OCI-LY7 (cell line): Measurements from ENCODE around the gene ZPBP2. TPM values are rescaled to one million over a fixed set of nuclear protein-coding genes. Genes with fewer than 3 reads are reported as not detected.

Source experiments
- Bru-seq: library from RNA; stranded (reverse); fragments of 400-500 nt; gene quantifications from one replicate; lab custom pipeline; 2021; lab: Mats Ljungman, UMichigan
- BruChase-seq, 2 experiments: library from RNA; stranded (reverse); fragments of 400-500 nt; gene quantifications; one replicate each; lab custom pipeline; 2021; lab: Mats Ljungman, UMichigan
- BruUV-seq: library from RNA; stranded (reverse); fragments of 400-500 nt; replicated peaks from 2 replicates; lab custom pipeline; 2021; lab: Mats Ljungman, UMichigan
- CTCF ChIA-PET: fragments of 300-600 bp; sonication (Branson Sonifier 250); formaldehyde crosslinking; loops from one replicate; lab custom pipeline; 2022; ENCODE audit warnings: antibody characterized with exemption; ENCODE audit not compliant: unreplicated experiment; lab: Charles Lee
- POLR2A ChIA-PET: fragments of 300-600 bp; sonication (Branson Sonifier 250); formaldehyde crosslinking; loops from one replicate; lab custom pipeline; 2022; ENCODE audit warnings: antibody characterized with exemption; lab: Charles Lee
- DNase-seq: peaks from one replicate; pipeline ENCODE4 v3.0.0-alpha.2; 2015; ENCODE audit warnings: low spot score
- H2AFZ ChIP-seq: fragments of 200-600 bp; sonication (generic), shearing (Covaris generic); 2 replicates; pipeline ENCODE4 v1.6.1; 2014; ENCODE audit warnings: mild to moderate bottlenecking, antibody characterized with exemption, low read length, moderate library complexity
- H3K27ac ChIP-seq: fragments of 200-600 bp; sonication (generic); 2 replicates; pipeline ENCODE4 v1.5.1; 2014; ENCODE audit warnings: mixed run types, low read depth, mild to moderate bottlenecking, moderate library complexity, low read length, inconsistent platforms; ENCODE audit not compliant: poor library complexity, severe bottlenecking
- H3K36me3 ChIP-seq: fragments of 200-600 bp; sonication (generic); 2 replicates; pipeline ENCODE4 v1.6.1; 2014; ENCODE audit warnings: mild to moderate bottlenecking, antibody characterized with exemption, low read length, moderate library complexity, mixed read lengths; ENCODE audit not compliant: insufficient read depth
- H3K4me1 ChIP-seq: fragments of 200-600 bp; sonication (generic); 2 replicates; pipeline ENCODE4 v1.5.1; 2014; ENCODE audit warnings: mild to moderate bottlenecking, low read length; ENCODE audit not compliant: insufficient read depth, poor library complexity, severe bottlenecking
- H3K4me2 ChIP-seq: fragments of 200-600 bp; sonication (generic); 2 replicates; pipeline ENCODE4 v1.6.1; 2014; ENCODE audit warnings: mild to moderate bottlenecking, low read length
- H3K4me3 ChIP-seq: fragments of 200-600 bp; sonication (generic); 2 replicates; pipeline ENCODE4 v1.5.1; 2014; ENCODE audit warnings: mild to moderate bottlenecking, low read depth, low read length; ENCODE audit not compliant: poor library complexity, severe bottlenecking
- H3K79me2 ChIP-seq: fragments of 200-600 bp; sonication (generic); 2 replicates; pipeline ENCODE4 v1.6.1; 2016; ENCODE audit warnings: low read depth, mild to moderate bottlenecking, low read length, moderate library complexity, mixed read lengths; ENCODE audit not compliant: insufficient read depth
- H3K9me2 ChIP-seq: fragments of 200-600 bp; sonication (generic); 2 replicates; pipeline ENCODE4 v1.6.1; 2016; ENCODE audit warnings: mild to moderate bottlenecking, low read length, mixed read lengths; ENCODE audit not compliant: insufficient read depth
- H3K9me3 ChIP-seq: fragments of 200-600 bp; sonication (generic); 2 replicates; pipeline ENCODE4 v1.6.1; 2014; ENCODE audit warnings: mild to moderate bottlenecking, mixed run types, low read length, mixed read lengths
- H4K20me1 ChIP-seq: fragments of 200-600 bp; sonication (generic); 2 replicates; pipeline ENCODE4 v1.6.1; 2014; ENCODE audit warnings: mild to moderate bottlenecking, antibody characterized with exemption, low read length, moderate library complexity, mixed read lengths; ENCODE audit not compliant: insufficient read depth
- CTCF ChIP-seq: fragments of 200-600 bp; sonication (generic); conservative IDR thresholded peaks from 2 replicates; pipeline ENCODE4 v1.5.1; 2014; ENCODE audit warnings: mild to moderate bottlenecking, antibody characterized with exemption, low read length, moderate library complexity, mixed read lengths
- EZH2phosphoT487 ChIP-seq: fragments of 200-600 bp; sonication (generic); IDR thresholded peaks from 2 replicates; pipeline ENCODE4 v1.6.1; 2018; ENCODE audit warnings: low read depth, borderline replicate concordance, mild to moderate bottlenecking, mixed run types, antibody characterized with exemption, low read length, moderate library complexity, mixed read lengths
- intact Hi-C: fragments of 100-400 bp; cut with micrococcal nuclease; formaldehyde crosslinking; loops from one replicate; pipeline ENCODE4 v1.10.0; 2022; ENCODE audit not compliant: unreplicated experiment
- long read RNA-seq: library from polyadenylated mRNA; stranded (forward); transcript quantifications from one replicate; pipeline ENCODE4 v2.0.0, GENCODE V29; 2022
- total RNA-seq, 2 experiments: library from RNA; depleted of rRNA in 1 of 2; stranded (reverse); fragments of >200 nt in 1 of 2; shearing (Covaris generic) in 1 of 2; gene quantifications; 2 replicates each; pipeline ENCODE4 v1.2.3, GENCODE V29; 2014 to 2022

ZPBP2 gene
- not detected in 2 replicates for total RNA-seq (2014; rRNA removed; shearing (Covaris generic))
- not detected in 2 replicates for total RNA-seq (2022)
- Bru-seq, nascent RNA: percentile 21 among the genes with signal in this experiment
- not detected for BruChase-seq, experiment 1, labeled RNA remaining after a 6-hour chase
- BruChase-seq, experiment 2, labeled RNA remaining after a 2-hour chase: percentile 10 among the genes with signal in this experiment
- long read RNA-seq: 0 reads

GRCh38 chr17:39867880-39868553 is at the start of gene ZPBP2:
TSS of gene ZPBP2 (plus strand) at chr17:39868202. CDS start at chr17:39868355, 153 bp downstream.
- BruUV-seq: no TSS peak
- H2AFZ ChIP-seq: peak within 1 kb of the TSS; percentile 56
- POLR2A ChIA-PET: no interaction called here
- no peaks in the 10 kb centered on the region for H3K9me3 ChIP-seq
- H3K4me3 ChIP-seq: no peak within 1 kb of the TSS
- H3K9me2 ChIP-seq: no peaks in the 10 kb centered on the region
- H3K27ac ChIP-seq: peak within 1 kb of the TSS; percentile 89
- TF ChIP-seq EZH2phosphoT487 (no peak), CTCF (no peak)
- no peaks in the 10 kb centered on the region for H3K36me3 ChIP-seq
- H3K4me2 ChIP-seq: peak within 1 kb of the TSS; percentile 94
- intact Hi-C loops: no loop called here
- DNase-seq: no peak
- H4K20me1 ChIP-seq: no peaks in the 10 kb centered on the region
- peaks cover 15% of the 10 kb centered on the region for H3K79me2 ChIP-seq
- H3K4me1 ChIP-seq: peaks cover 67% of the 10 kb centered on the region
- CTCF ChIA-PET: no interaction called here

GRCh38 chr17:39818358-39819000 is 49.5 kb upstream of the ZPBP2 start:
- peaks cover 100% of the 10 kb centered on the region for H3K36me3 ChIP-seq
- H3K79me2 ChIP-seq: peaks cover 20% of the 10 kb centered on the region; the same call in 1 of the 2 replicates
- DNase-seq: no peak

More at GRCh38 chr17:39818358-39819000, 49.5 kb upstream of the ZPBP2 start:
- Histone ChIP-seq H4K20me1 (no peaks in the 10 kb centered on the region), H3K27ac (peak overlapping the region; percentile 37), H3K9me3 (peaks cover 8% of the 10 kb centered on the region), H3K4me3 (peak overlapping the region; percentile 22), H2AFZ (no peak overlapping the region), H3K9me2 (no peaks in the 10 kb centered on the region), H3K4me2 (peak overlapping the region; percentile 32), H3K4me1 (peaks cover 37% of the 10 kb centered on the region)
- intact Hi-C loops: no loop called here
- BruUV-seq: no TSS peak
- POLR2A ChIA-PET: interaction anchor here (0.6 to 1.4 kb wide), 5 partner anchors 8 to 41 kb away, joined by 3 to 4 read pairs (median 3); no protein-coding TSS in a partner anchor
- CTCF ChIA-PET: no interaction called here
- TF ChIP-seq CTCF (no peak), EZH2phosphoT487 (no peak)
